ENCODE results near the gene BIRC5.

BIRC5 gene

DNA sequence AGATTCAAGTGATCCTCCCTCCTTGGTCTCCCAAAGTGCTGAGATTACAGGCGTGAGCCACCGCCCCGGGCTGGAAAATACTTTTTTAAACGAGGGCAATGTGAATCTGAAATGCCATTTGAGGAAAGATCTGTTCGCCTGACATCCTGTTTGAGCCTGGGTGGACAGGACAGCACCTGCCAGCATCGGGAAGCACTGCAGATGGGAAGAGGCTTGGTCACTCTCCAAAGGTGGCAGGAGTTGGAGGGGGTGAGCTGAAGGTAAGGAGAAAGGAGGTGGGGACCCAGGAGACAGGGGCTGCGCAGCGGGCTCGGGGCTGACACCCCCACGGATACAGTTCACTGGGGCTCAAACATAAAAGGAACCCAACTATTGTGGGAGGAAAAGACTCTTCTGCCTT, 3.9 kb upstream of the BIRC5 start:
- Histone ChIP-seq H3K4me1 (ENCODE audit: control insufficient read depth, insufficient read depth, low read length) (peaks cover 4% of the 10 kb centered on the region), H3K9me3 (ENCODE audit: control insufficient read depth, low read length) (no peaks in the 10 kb centered on the region), H3K4me3 (ENCODE audit: low read length) (no peak overlapping the region), H3K36me3 (ENCODE audit: control insufficient read depth, insufficient read depth, low read length, severe bottlenecking) (no peaks in the 10 kb centered on the region), H3K9ac (ENCODE audit: low read length) (no peak overlapping the region), H3K27me3 (replicated peaks; ENCODE audit: control insufficient read depth, insufficient read depth, low read length) (no peaks in the 10 kb centered on the region)
- DNase-seq (ENCODE audit: low read depth) = no peak

DNA sequence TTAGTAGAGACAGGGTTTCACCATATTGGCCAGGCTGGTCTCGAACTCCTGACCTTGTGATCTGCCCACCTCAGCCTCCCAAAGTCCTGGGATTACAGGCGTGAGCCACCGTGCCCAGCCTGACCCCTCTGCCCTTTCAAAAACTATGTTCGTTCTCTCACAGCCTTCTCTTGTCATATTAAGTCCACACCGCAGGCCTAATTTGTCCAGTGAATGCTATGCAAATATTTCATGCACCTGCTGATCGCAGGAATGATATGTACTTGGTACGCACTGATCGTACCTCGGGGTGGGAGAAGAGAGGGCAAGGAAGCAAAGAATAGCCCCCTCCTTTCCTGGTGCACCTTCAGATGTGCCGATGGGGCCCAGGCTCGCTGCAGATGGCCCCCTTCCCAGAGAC, 3.0 kb upstream of the BIRC5 start:
- no peak overlapping the region for H3K9ac ChIP-seq (ENCODE audit: low read length)
- H3K27me3 ChIP-seq (replicated peaks; ENCODE audit: control insufficient read depth, insufficient read depth, low read length) = no peaks in the 10 kb centered on the region
- no peaks in the 10 kb centered on the region for H3K36me3 ChIP-seq (ENCODE audit: control insufficient read depth, insufficient read depth, low read length, severe bottlenecking)
- DNase-seq (ENCODE audit: low read depth) = no peak
- H3K9me3 ChIP-seq (ENCODE audit: control insufficient read depth, low read length) = no peaks in the 10 kb centered on the region
- no peak overlapping the region for H3K4me3 ChIP-seq (ENCODE audit: low read length)
- peaks cover 4% of the 10 kb centered on the region for H3K4me1 ChIP-seq (ENCODE audit: control insufficient read depth, insufficient read depth, low read length)

DNA sequence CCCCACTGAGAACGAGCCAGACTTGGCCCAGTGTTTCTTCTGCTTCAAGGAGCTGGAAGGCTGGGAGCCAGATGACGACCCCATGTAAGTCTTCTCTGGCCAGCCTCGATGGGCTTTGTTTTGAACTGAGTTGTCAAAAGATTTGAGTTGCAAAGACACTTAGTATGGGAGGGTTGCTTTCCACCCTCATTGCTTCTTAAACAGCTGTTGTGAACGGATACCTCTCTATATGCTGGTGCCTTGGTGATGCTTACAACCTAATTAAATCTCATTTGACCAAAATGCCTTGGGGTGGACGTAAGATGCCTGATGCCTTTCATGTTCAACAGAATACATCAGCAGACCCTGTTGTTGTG, 631 bp downstream of the BIRC5 start:
- Histone ChIP-seq H3K9me3 (ENCODE audit: control insufficient read depth, low read length) (no peaks in the 10 kb centered on the region), H3K4me1 (ENCODE audit: control insufficient read depth, insufficient read depth, low read length) (peaks cover 4% of the 10 kb centered on the region), H3K4me3 (ENCODE audit: low read length) (peak overlapping the region; percentile 85), H3K9ac (ENCODE audit: low read length) (peak overlapping the region; percentile 72), H3K27me3 (replicated peaks; ENCODE audit: control insufficient read depth, insufficient read depth, low read length) (no peaks in the 10 kb centered on the region), H3K36me3 (ENCODE audit: control insufficient read depth, insufficient read depth, low read length, severe bottlenecking) (no peaks in the 10 kb centered on the region)
- no peak for DNase-seq (ENCODE audit: low read depth)

DNA sequence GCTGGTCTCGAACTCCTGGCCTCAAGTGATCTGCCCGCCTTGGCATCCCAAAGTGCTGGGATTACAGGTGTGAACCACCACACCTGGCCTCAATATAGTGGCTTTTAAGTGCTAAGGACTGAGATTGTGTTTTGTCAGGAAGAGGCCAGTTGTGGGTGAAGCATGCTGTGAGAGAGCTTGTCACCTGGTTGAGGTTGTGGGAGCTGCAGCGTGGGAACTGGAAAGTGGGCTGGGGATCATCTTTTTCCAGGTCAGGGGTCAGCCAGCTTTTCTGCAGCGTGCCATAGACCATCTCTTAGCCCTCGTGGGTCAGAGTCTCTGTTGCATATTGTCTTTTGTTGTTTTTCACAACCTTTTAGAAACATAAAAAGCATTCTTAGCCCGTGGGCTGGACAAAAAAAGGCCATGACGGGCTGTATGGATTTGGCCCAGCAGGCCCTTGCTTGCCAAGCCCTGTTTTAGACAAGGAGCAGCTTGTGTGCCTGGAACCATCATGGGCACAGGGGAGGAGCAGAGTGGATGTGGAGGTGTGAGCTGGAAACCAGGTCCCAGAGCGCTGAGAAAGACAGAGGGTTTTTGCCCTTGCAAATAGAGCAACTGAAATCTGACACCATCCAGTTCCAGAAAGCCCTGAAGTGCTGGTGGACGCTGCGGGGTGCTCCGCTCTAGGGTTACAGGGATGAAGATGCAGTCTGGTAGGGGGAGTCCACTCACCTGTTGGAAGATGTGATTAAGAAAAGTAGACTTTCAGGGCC, 5.5 kb downstream of the BIRC5 start:
- Histone ChIP-seq H3K4me3 (ENCODE audit: low read length) (no peak overlapping the region), H3K4me1 (ENCODE audit: control insufficient read depth, insufficient read depth, low read length) (peaks cover 2% of the 10 kb centered on the region), H3K36me3 (ENCODE audit: control insufficient read depth, insufficient read depth, low read length, severe bottlenecking) (no peaks in the 10 kb centered on the region), H3K27me3 (replicated peaks; ENCODE audit: control insufficient read depth, insufficient read depth, low read length) (no peaks in the 10 kb centered on the region), H3K9me3 (ENCODE audit: control insufficient read depth, low read length) (no peaks in the 10 kb centered on the region), H3K9ac (ENCODE audit: low read length) (no peak overlapping the region)
- no peak for DNase-seq (ENCODE audit: low read depth)

DNA sequence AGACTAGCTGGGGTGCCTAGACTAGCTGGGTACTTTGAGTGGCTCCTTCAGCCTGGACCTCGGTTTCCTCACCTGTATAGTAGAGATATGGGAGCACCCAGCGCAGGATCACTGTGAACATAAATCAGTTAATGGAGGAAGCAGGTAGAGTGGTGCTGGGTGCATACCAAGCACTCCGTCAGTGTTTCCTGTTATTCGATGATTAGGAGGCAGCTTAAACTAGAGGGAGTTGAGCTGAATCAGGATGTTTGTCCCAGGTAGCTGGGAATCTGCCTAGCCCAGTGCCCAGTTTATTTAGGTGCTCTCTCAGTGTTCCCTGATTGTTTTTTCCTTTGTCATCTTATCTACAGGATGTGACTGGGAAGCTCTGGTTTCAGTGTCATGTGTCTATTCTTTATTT, 9.0 kb downstream of the BIRC5 start:
- Histone ChIP-seq H3K36me3 (ENCODE audit: control insufficient read depth, insufficient read depth, low read length, severe bottlenecking) (no peaks in the 10 kb centered on the region), H3K4me3 (ENCODE audit: low read length) (no peak overlapping the region)
- no peak for DNase-seq (ENCODE audit: low read depth)

DNA sequence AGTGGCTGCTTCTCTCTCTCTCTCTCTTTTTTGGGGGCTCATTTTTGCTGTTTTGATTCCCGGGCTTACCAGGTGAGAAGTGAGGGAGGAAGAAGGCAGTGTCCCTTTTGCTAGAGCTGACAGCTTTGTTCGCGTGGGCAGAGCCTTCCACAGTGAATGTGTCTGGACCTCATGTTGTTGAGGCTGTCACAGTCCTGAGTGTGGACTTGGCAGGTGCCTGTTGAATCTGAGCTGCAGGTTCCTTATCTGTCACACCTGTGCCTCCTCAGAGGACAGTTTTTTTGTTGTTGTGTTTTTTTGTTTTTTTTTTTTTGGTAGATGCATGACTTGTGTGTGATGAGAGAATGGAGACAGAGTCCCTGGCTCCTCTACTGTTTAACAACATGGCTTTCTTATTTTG, 9.7 kb downstream of the BIRC5 start:
- Histone ChIP-seq H3K9me3 (ENCODE audit: control insufficient read depth, low read length) (no peaks in the 10 kb centered on the region), H3K4me1 (ENCODE audit: control insufficient read depth, insufficient read depth, low read length) (no peaks in the 10 kb centered on the region), H3K27me3 (replicated peaks; ENCODE audit: control insufficient read depth, insufficient read depth, low read length) (peaks cover 2% of the 10 kb centered on the region), H3K9ac (ENCODE audit: low read length) (no peak overlapping the region), H3K36me3 (ENCODE audit: control insufficient read depth, insufficient read depth, low read length, severe bottlenecking) (no peaks in the 10 kb centered on the region), H3K4me3 (ENCODE audit: low read length) (no peak overlapping the region)
- DNase-seq (ENCODE audit: low read depth) = no peak

More for the DNA sequence above, 9.0 kb downstream of the BIRC5 start:
- Histone ChIP-seq H3K9ac (ENCODE audit: low read length) (no peak overlapping the region), H3K9me3 (ENCODE audit: control insufficient read depth, low read length) (no peaks in the 10 kb centered on the region), H3K27me3 (replicated peaks; ENCODE audit: control insufficient read depth, insufficient read depth, low read length) (no peaks in the 10 kb centered on the region), H3K4me1 (ENCODE audit: control insufficient read depth, insufficient read depth, low read length) (no peaks in the 10 kb centered on the region)

DNA sequence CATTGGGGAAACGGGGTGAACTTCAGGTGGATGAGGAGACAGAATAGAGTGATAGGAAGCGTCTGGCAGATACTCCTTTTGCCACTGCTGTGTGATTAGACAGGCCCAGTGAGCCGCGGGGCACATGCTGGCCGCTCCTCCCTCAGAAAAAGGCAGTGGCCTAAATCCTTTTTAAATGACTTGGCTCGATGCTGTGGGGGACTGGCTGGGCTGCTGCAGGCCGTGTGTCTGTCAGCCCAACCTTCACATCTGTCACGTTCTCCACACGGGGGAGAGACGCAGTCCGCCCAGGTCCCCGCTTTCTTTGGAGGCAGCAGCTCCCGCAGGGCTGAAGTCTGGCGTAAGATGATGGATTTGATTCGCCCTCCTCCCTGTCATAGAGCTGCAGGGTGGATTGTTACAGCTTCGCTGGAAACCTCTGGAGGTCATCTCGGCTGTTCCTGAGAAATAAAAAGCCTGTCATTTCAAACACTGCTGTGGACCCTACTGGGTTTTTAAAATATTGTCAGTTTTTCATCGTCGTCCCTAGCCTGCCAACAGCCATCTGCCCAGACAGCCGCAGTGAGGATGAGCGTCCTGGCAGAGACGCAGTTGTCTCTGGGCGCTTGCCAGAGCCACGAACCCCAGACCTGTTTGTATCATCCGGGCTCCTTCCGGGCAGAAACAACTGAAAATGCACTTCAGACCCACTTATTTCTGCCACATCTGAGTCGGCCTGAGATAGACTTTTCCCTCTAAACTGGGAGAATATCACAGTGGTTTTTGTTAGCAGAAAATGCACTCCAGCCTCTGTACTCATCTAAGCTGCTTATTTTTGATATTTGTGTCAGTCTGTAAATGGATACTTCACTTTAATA, 10.4 kb downstream of the BIRC5 start:
- no peak overlapping the region for H3K9ac ChIP-seq (ENCODE audit: low read length)
- H3K4me1 ChIP-seq (ENCODE audit: control insufficient read depth, insufficient read depth, low read length) = no peaks in the 10 kb centered on the region
- H3K27me3 ChIP-seq (replicated peaks; ENCODE audit: control insufficient read depth, insufficient read depth, low read length) = peaks cover 3% of the 10 kb centered on the region
- H3K36me3 ChIP-seq (ENCODE audit: control insufficient read depth, insufficient read depth, low read length, severe bottlenecking) = no peaks in the 10 kb centered on the region
- no peak overlapping the region for H3K4me3 ChIP-seq (ENCODE audit: low read length)
- H3K9me3 ChIP-seq (ENCODE audit: control insufficient read depth, low read length) = no peaks in the 10 kb centered on the region
- no peak for DNase-seq (ENCODE audit: low read depth)

DNA sequence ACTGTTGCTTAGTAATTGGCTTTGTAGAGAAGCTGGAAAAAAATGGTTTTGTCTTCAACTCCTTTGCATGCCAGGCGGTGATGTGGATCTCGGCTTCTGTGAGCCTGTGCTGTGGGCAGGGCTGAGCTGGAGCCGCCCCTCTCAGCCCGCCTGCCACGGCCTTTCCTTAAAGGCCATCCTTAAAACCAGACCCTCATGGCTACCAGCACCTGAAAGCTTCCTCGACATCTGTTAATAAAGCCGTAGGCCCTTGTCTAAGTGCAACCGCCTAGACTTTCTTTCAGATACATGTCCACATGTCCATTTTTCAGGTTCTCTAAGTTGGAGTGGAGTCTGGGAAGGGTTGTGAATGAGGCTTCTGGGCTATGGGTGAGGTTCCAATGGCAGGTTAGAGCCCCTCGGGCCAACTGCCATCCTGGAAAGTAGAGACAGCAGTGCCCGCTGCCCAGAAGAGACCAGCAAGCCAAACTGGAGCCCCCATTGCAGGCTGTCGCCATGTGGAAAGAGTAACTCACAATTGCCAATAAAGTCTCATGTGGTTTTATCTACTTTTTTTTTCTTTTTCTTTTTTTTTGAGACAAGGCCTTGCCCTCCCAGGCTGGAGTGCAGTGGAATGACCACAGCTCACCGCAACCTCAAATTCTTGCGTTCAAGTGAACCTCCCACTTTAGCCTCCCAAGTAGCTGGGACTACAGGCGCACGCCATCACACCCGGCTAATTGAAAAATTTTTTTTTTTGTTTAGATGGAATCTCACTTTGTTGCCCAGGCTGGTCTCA, 11.2 kb downstream of the BIRC5 start:
- H3K36me3 ChIP-seq (ENCODE audit: control insufficient read depth, insufficient read depth, low read length, severe bottlenecking) = no peaks in the 10 kb centered on the region
- no peak overlapping the region for H3K4me3 ChIP-seq (ENCODE audit: low read length)
- H3K4me1 ChIP-seq (ENCODE audit: control insufficient read depth, insufficient read depth, low read length) = no peaks in the 10 kb centered on the region

DNA sequence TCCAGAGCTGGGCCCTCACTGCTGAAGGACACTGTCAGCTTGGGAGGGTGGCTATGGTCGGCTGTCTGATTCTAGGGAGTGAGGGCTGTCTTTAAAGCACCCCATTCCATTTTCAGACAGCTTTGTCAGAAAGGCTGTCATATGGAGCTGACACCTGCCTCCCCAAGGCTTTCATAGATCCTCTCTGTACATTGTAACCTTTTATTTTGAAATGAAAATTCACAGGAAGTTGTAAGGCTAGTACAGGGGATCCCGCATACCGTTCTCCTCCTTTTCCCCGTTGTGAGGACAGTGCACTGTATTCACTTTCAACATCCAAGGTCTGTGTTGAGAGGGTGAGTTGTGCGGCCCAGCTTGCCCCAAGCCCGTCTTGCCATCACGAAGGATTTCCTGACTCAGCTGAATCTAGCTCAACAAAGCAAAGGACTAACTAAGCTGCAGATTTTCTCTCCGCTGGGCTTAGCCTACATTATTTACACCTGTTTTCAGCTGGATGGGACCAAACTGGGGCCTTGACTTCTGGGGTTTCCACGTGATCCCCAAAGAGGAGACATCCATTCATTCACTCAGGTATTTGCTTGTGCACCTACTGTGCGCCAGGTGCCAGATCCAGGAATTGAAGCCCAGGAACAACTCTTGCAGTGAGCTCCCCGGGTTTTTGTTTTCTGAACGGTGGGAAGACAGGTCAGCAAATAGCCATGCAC, 12.2 kb downstream of the BIRC5 start:
- H3K9ac ChIP-seq (ENCODE audit: low read length) = no peak overlapping the region
- no peaks in the 10 kb centered on the region for H3K36me3 ChIP-seq (ENCODE audit: control insufficient read depth, insufficient read depth, low read length, severe bottlenecking)
- H3K4me3 ChIP-seq (ENCODE audit: low read length) = no peak overlapping the region
- no peak for DNase-seq (ENCODE audit: low read depth)
- H3K27me3 ChIP-seq (replicated peaks; ENCODE audit: control insufficient read depth, insufficient read depth, low read length) = peaks cover 14% of the 10 kb centered on the region
- no peaks in the 10 kb centered on the region for H3K4me1 ChIP-seq (ENCODE audit: control insufficient read depth, insufficient read depth, low read length)
- H3K9me3 ChIP-seq (ENCODE audit: control insufficient read depth, low read length) = no peaks in the 10 kb centered on the region

More for the DNA sequence above, 11.2 kb downstream of the BIRC5 start:
- H3K27me3 ChIP-seq (replicated peaks; ENCODE audit: control insufficient read depth, insufficient read depth, low read length) = peaks cover 4% of the 10 kb centered on the region
- no peak overlapping the region for H3K9ac ChIP-seq (ENCODE audit: low read length)
- no peak for DNase-seq (ENCODE audit: low read depth)
- no peaks in the 10 kb centered on the region for H3K9me3 ChIP-seq (ENCODE audit: control insufficient read depth, low read length)

DNA sequence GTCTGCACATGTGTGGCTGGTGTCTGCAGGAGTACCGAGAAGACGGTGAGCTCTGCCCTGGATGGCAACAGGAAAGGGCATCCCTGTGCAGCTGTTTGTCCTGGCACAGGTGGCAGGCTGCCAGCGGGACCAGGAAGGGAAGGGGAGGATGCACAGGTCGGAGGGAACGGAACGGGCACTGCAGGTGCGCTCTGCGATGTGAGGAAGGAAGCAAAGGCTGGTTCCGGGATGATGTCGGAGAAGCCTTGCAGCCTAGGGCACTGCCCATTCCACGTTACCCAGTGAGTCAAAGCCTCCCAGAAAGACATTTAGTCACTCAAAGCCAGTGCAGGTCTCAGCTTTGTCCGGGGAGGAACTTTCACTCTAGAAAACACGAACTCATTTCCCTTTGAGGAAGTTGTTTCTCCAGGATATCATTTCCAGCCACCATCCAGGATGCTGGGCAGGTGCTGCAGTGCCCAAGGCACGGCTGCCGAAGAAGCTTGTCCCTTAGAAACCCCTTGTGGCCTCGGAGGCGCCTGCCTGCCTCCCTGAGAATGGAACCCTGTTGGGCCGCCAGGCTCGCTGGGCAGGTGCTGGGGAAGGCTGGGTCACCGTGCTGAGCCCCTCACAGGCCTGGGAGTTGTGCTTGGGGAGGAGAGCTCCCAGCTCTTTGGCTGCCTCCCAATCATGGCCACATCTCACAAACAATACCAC, 12.9 kb downstream of the BIRC5 start:
- Histone ChIP-seq H3K27me3 (replicated peaks; ENCODE audit: control insufficient read depth, insufficient read depth, low read length) (peaks cover 17% of the 10 kb centered on the region), H3K36me3 (ENCODE audit: control insufficient read depth, insufficient read depth, low read length, severe bottlenecking) (no peaks in the 10 kb centered on the region), H3K9me3 (ENCODE audit: control insufficient read depth, low read length) (no peaks in the 10 kb centered on the region), H3K4me3 (ENCODE audit: low read length) (no peak overlapping the region), H3K9ac (ENCODE audit: low read length) (no peak overlapping the region), H3K4me1 (ENCODE audit: control insufficient read depth, insufficient read depth, low read length) (no peaks in the 10 kb centered on the region)
- DNase-seq (ENCODE audit: low read depth) = no peak

All from adipocyte (in vitro differentiated cells).